ENCODE results near the gene SHISA8.

DNA sequence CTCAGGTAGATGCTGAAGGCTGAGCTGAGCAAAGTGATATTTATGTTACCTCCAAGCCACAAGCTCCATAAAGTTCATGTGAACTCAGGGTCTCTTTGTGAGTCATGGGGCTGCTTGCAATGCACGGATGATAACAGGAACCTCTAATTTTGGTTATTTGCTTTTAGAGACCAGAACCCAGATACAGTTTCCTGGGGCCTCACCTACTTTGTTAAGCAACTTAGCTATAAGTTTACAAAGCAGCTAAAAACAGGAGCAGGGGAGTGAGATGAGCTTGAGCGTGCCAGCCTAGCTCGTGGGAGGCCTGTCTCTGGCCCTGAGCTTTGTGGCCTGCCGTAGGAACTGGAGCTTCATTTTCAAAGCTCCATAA lies 52.7 kb downstream of the SHISA8 start:
- TF ChIP-seq, protein P1, sequence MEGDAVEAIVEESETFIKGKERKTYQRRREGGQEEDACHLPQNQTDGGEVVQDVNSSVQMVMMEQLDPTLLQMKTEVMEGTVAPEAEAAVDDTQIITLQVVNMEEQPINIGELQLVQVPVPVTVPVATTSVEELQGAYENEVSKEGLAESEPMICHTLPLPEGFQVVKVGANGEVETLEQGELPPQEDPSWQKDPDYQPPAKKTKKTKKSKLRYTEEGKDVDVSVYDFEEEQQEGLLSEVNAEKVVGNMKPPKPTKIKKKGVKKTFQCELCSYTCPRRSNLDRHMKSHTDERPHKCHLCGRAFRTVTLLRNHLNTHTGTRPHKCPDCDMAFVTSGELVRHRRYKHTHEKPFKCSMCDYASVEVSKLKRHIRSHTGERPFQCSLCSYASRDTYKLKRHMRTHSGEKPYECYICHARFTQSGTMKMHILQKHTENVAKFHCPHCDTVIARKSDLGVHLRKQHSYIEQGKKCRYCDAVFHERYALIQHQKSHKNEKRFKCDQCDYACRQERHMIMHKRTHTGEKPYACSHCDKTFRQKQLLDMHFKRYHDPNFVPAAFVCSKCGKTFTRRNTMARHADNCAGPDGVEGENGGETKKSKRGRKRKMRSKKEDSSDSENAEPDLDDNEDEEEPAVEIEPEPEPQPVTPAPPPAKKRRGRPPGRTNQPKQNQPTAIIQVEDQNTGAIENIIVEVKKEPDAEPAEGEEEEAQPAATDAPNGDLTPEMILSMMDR (conservative IDR thresholded peaks at IDR 0.05): no peak
- TF ChIP-seq EZH2 (IDR thresholded peaks at IDR 0.05; ENCODE audit: low read depth): no peak

All from PC-9 (cell line).